ENCODE measurements around the gene GPR176. TPM values are rescaled to one million over a fixed set of nuclear protein-coding genes. Genes with fewer than 3 reads are reported as not detected.

The GPR176 gene
- total and polyA plus RNA-seq, 2 donors from 2014 or later = 2.9 to 7.6 TPM

- DNase-seq (no peak), FAIRE-seq (no peak)
- H3K9me3 ChIP-seq (ENCODE audit: control insufficient read depth in 2 of 3, insufficient read depth in 1 of 3, low read length in 3 of 3) = no peaks in the 10 kb centered on the region
- H3K27me3 ChIP-seq (ENCODE audit: control insufficient read depth, insufficient read depth, low read length) = no peaks in the 10 kb centered on the region
- no peaks in the 10 kb centered on the region for H3K4me1 ChIP-seq (ENCODE audit: control insufficient read depth in 2 of 3, insufficient read depth in 2 of 3, low read depth in 1 of 3, low read length in 3 of 3)
- H3K36me3 ChIP-seq (ENCODE audit: control insufficient read depth in 2 of 3, insufficient read depth in 3 of 3, low read length in 3 of 3) = peaks cover 9 to 30% (median 14%) of the 10 kb centered on the region in 3 donors
- H3K27ac ChIP-seq (ENCODE audit: low read depth in 2 of 2, low read length in 2 of 2) = no peak overlapping the region
- TF ChIP-seq, protein P1, sequence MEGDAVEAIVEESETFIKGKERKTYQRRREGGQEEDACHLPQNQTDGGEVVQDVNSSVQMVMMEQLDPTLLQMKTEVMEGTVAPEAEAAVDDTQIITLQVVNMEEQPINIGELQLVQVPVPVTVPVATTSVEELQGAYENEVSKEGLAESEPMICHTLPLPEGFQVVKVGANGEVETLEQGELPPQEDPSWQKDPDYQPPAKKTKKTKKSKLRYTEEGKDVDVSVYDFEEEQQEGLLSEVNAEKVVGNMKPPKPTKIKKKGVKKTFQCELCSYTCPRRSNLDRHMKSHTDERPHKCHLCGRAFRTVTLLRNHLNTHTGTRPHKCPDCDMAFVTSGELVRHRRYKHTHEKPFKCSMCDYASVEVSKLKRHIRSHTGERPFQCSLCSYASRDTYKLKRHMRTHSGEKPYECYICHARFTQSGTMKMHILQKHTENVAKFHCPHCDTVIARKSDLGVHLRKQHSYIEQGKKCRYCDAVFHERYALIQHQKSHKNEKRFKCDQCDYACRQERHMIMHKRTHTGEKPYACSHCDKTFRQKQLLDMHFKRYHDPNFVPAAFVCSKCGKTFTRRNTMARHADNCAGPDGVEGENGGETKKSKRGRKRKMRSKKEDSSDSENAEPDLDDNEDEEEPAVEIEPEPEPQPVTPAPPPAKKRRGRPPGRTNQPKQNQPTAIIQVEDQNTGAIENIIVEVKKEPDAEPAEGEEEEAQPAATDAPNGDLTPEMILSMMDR (IDR thresholded peaks at IDR 0.05; ENCODE audit: borderline replicate concordance, extremely low read depth, insufficient read depth) = no peak
- intact Hi-C loops (cut with DNase I) = no loop called here
- no peak overlapping the region for H3K9ac ChIP-seq (ENCODE audit: low read length in 3 of 3)
- H3K4me3 ChIP-seq (ENCODE audit: low read length in 3 of 3) = no peak overlapping the region
These were observed 48.4 kb upstream of the GPR176 start for GRCh38 chr15:39968273-39969001.

DNA sequence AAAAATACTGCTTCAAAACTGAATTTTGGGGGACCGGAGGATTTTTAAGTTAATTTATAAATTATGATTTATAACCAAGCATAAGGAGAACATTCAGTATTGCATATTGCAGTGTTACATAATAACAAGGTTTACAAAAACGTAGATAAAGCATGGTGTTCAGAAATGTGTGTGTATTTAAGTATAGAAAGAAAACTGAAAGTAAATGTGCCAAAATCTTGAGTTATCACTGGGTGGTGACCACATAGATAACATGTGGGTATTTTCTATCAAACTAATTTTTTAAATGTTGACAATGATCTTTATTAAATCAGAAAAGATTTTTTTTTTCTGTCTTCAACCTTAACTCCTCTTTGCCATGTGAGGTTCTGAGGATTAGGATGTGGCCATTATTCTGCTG, 46.5 kb upstream of the GPR176 start:
- H3K9me3 ChIP-seq (ENCODE audit: control insufficient read depth in 2 of 3, insufficient read depth in 1 of 3, low read length in 3 of 3) = no peaks in the 10 kb centered on the region
- H3K27me3 ChIP-seq (ENCODE audit: control insufficient read depth, insufficient read depth, low read length) = no peaks in the 10 kb centered on the region
- DNase-seq (no peak), FAIRE-seq (no peak)
- peaks cover 9 to 35% (median 21%) of the 10 kb centered on the region in 3 donors for H3K36me3 ChIP-seq (ENCODE audit: control insufficient read depth in 2 of 3, insufficient read depth in 3 of 3, low read length in 3 of 3)
- intact Hi-C loops (cut with DNase I) = no loop called here
- H3K27ac ChIP-seq (ENCODE audit: low read depth in 2 of 2, low read length in 2 of 2) = no peak overlapping the region
- no peaks in the 10 kb centered on the region for H3K4me1 ChIP-seq (ENCODE audit: control insufficient read depth in 2 of 3, insufficient read depth in 2 of 3, low read depth in 1 of 3, low read length in 3 of 3)
- TF ChIP-seq, protein P1 (IDR thresholded peaks at IDR 0.05; ENCODE audit: borderline replicate concordance, extremely low read depth, insufficient read depth) = no peak
- no peak overlapping the region for H3K9ac ChIP-seq (ENCODE audit: low read length in 3 of 3)
- H3K4me3 ChIP-seq (ENCODE audit: low read length in 3 of 3) = no peak overlapping the region

GRCh38 chr15:39963786-39964185, 43.7 kb upstream of the GPR176 start:
- FAIRE-seq (no peak), DNase-seq (peak in 1 of 5 donors; percentile 14)
- Histone ChIP-seq H3K36me3 (ENCODE audit: control insufficient read depth in 2 of 3, insufficient read depth in 3 of 3, low read length in 3 of 3) (peaks cover 9 to 41% (median 21%) of the 10 kb centered on the region in 3 donors), H3K9ac (ENCODE audit: low read length in 3 of 3) (no peak overlapping the region), H3K4me3 (ENCODE audit: low read length in 3 of 3) (no peak overlapping the region), H3K27me3 (ENCODE audit: control insufficient read depth, insufficient read depth, low read length) (no peaks in the 10 kb centered on the region), H3K27ac (ENCODE audit: low read depth in 2 of 2, low read length in 2 of 2) (no peak overlapping the region), H3K9me3 (ENCODE audit: control insufficient read depth in 2 of 3, insufficient read depth in 1 of 3, low read length in 3 of 3) (no peaks in the 10 kb centered on the region), H3K4me1 (ENCODE audit: control insufficient read depth in 2 of 3, insufficient read depth in 2 of 3, low read depth in 1 of 3, low read length in 3 of 3) (no peaks in the 10 kb centered on the region)
- TF ChIP-seq, protein P1 (IDR thresholded peaks at IDR 0.05; ENCODE audit: borderline replicate concordance, extremely low read depth, insufficient read depth) = no peak
- intact Hi-C loops (cut with DNase I) = no loop called here

All from kidney (tissue), 14 donors.